Fibroblast of mammary gland (primary cell): ENCODE data around the gene INHBA.

ENCODE experiments used
- DNase-seq: peaks from one replicate; pipeline ENCODE4 v3.0.0-alpha.2; 2010; ENCODE audit warnings: low read depth
- H3K4me3 ChIP-seq: 2 replicates; pipeline ENCODE4 v1.5.1; 2011; ENCODE audit warnings: low read depth, mild to moderate bottlenecking, low read length, moderate library complexity; ENCODE audit not compliant: control insufficient read depth
- CTCF ChIP-seq: conservative IDR thresholded peaks from 2 replicates; pipeline ENCODE4 v1.5.1; 2011; ENCODE audit warnings: low read depth, low read length, inconsistent platforms; ENCODE audit not compliant: control insufficient read depth, insufficient read depth

Gene INHBA

GRCh38 chr7:41648501-41648900 lies 54.4 kb downstream of the INHBA start:
- H3K4me3 ChIP-seq, result no peak overlapping the region
- TF ChIP-seq CTCF, result no peak
- DNase-seq, result no peak

GRCh38 chr7:41643616-41644015 lies 59.3 kb downstream of the INHBA start:
- no peak overlapping the region for H3K4me3 ChIP-seq
- no peak for DNase-seq
- TF ChIP-seq CTCF, result no peak

GRCh38 chr7:41641665-41642014 lies 61.2 kb downstream of the INHBA start:
- TF ChIP-seq CTCF, result no peak
- H3K4me3 ChIP-seq, result no peak overlapping the region

GRCh38 chr7:41641011-41641664 lies 61.8 kb downstream of the INHBA start:
- no peak overlapping the region for H3K4me3 ChIP-seq
- TF ChIP-seq CTCF, result no peak
- DNase-seq, result no peak

More at GRCh38 chr7:41641665-41642014, 61.2 kb downstream of the INHBA start:
- DNase-seq, result no peak

- H3K4me3 ChIP-seq, result no peak overlapping the region
- no peak for TF ChIP-seq CTCF
- DNase-seq, result peak; percentile 24
These were observed 62.4 kb downstream of the INHBA start for GRCh38 chr7:41640487-41640886.

GRCh38 chr7:41637049-41637448 lies 65.8 kb downstream of the INHBA start:
- TF ChIP-seq CTCF, result no peak
- H3K4me3 ChIP-seq, result no peak overlapping the region
- DNase-seq, result peak; percentile 49
